ENCODE data around the gene PDPN.
A peak's percentile ranks its signal among the peaks of the same experiment; 100 is the strongest.
"Not testable (repeated sequence)": the region's sequence is repeated elsewhere in the genome, so short reads cannot be mapped to it uniquely, and the experiment has no call there.

The PDPN gene

GRCh38 chr1:13583595-13583965 is at the start of gene PDPN:
Gene PDPN (plus strand): TSS chr1:13583832. CDS start chr1:13584034, 202 bp downstream.
- DNase-seq: no peak

GRCh38 chr1:13535227-13535626 is 48.4 kb upstream of the PDPN start:
- no peak for DNase-seq

GRCh38 chr1:13536571-13536970 is 47.1 kb upstream of the PDPN start:
- no peak for DNase-seq

GRCh38 chr1:13538832-13539231 is 44.8 kb upstream of the PDPN start:
- DNase-seq: no peak

- DNase-seq: no peak
These were observed 43.9 kb upstream of the PDPN start for GRCh38 chr1:13539683-13540082.

- no peak for DNase-seq
These were observed 42.8 kb upstream of the PDPN start for GRCh38 chr1:13540866-13541265.

- DNase-seq: no peak
These were observed 42.0 kb upstream of the PDPN start for GRCh38 chr1:13541435-13542215.

GRCh38 chr1:13543451-13544220 is 40.0 kb upstream of the PDPN start:
- DNase-seq: no peak

- DNase-seq: no peak
These were observed 39.4 kb upstream of the PDPN start for GRCh38 chr1:13544221-13544556.

GRCh38 chr1:13546791-13547190 is 36.8 kb upstream of the PDPN start:
- DNase-seq: no peak

- DNase-seq: no peak
These were observed 35.4 kb upstream of the PDPN start for GRCh38 chr1:13548281-13548680.

GRCh38 chr1:13549021-13549420 is 34.6 kb upstream of the PDPN start:
- DNase-seq: no peak

GRCh38 chr1:13549521-13549920 is 34.1 kb upstream of the PDPN start:
- DNase-seq: no peak

GRCh38 chr1:13550663-13551062 is 33.0 kb upstream of the PDPN start:
- DNase-seq: no peak

GRCh38 chr1:13554798-13555197 is 28.8 kb upstream of the PDPN start:
- DNase-seq: no peak

- DNase-seq: peak; percentile 45
These were observed 27.3 kb upstream of the PDPN start for GRCh38 chr1:13556224-13556764.

- DNase-seq: no peak
These were observed 23.1 kb upstream of the PDPN start for GRCh38 chr1:13560541-13560940.

GRCh38 chr1:13562981-13563380 is 20.7 kb upstream of the PDPN start:
- not testable (repeated sequence) for DNase-seq

GRCh38 chr1:13564073-13564472 is 19.6 kb upstream of the PDPN start:
- no peak for DNase-seq

GRCh38 chr1:13570435-13570834 is 13.2 kb upstream of the PDPN start:
- not testable (repeated sequence) for DNase-seq

GRCh38 chr1:13570924-13571323 is 12.7 kb upstream of the PDPN start:
- DNase-seq: no peak

- DNase-seq: no peak
These were observed 10.0 kb upstream of the PDPN start for GRCh38 chr1:13573586-13573985.

GRCh38 chr1:13576926-13577325 is 6.7 kb upstream of the PDPN start:
- DNase-seq: no peak

GRCh38 chr1:13577846-13578245 is 5.8 kb upstream of the PDPN start:
- DNase-seq: no peak

Data from NCI-H69 (cell line).